Upper lobe of left lung (tissue), 4 donors: Measurements from ENCODE around the gene HS3ST5.

Experiments used
- POLR2AphosphoS5 ChIP-seq, 2 donors: sonication (generic); formaldehyde crosslinking; IDR thresholded peaks; one replicate each; pipeline ENCODE4 v1.5.1; 2017; ENCODE audit warnings: antibody characterized with exemption in 2 of 2
- TF ChIP-seq, protein P1 (sequence below), 6 experiments: fragments of 450-650 bp in 4 of 6; fragments of 200-600 bp in 2 of 6; sonication (generic) in 2 of 6; IDR thresholded peaks; one replicate each; pipeline ENCODE4 v1.5.1; 2016 to 2019; ENCODE audit warnings: antibody characterized with exemption in 6 of 6

DNA sequence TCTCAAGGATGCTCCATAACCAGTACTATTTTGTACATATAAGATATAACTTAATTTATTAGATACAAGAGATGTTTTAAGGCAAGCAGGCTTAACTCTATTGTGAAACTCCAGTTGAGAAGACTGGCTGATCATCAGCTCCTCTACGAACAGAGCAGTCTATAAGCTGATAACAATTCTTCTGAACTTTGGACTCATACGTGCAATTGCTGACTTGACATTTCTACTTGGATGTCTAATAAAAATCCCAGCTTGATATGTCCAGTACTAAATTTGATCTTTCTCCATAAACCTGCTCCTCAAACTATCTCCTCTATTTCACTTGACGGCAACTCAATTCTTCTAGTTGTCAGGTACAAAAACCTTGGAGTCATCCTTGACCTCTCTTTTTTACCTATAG, 141.9 kb downstream of the HS3ST5 start:
- TF ChIP-seq, protein P1, sequence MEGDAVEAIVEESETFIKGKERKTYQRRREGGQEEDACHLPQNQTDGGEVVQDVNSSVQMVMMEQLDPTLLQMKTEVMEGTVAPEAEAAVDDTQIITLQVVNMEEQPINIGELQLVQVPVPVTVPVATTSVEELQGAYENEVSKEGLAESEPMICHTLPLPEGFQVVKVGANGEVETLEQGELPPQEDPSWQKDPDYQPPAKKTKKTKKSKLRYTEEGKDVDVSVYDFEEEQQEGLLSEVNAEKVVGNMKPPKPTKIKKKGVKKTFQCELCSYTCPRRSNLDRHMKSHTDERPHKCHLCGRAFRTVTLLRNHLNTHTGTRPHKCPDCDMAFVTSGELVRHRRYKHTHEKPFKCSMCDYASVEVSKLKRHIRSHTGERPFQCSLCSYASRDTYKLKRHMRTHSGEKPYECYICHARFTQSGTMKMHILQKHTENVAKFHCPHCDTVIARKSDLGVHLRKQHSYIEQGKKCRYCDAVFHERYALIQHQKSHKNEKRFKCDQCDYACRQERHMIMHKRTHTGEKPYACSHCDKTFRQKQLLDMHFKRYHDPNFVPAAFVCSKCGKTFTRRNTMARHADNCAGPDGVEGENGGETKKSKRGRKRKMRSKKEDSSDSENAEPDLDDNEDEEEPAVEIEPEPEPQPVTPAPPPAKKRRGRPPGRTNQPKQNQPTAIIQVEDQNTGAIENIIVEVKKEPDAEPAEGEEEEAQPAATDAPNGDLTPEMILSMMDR (IDR thresholded peaks at IDR 0.05) = no peak
- no peak for TF ChIP-seq POLR2AphosphoS5 (IDR thresholded peaks at IDR 0.05)
